Nephron (organoid): Measurements from ENCODE around the gene XPR1.

Source experiments
- H3K27ac Mint-ChIP-seq, 3 experiments: 2 replicates each; pipeline ENCODE4 v1.8.0; 2020; ENCODE audit warnings: mixed read lengths in 3 of 3, mild to moderate bottlenecking in 2 of 3, moderate library complexity in 1 of 3
- H3K27me3 Mint-ChIP-seq: 2 replicates; pipeline ENCODE4 v1.8.0; 2021; ENCODE audit warnings: low read depth, mild to moderate bottlenecking, moderate library complexity, mixed read lengths
- H3K36me3 Mint-ChIP-seq: 2 replicates; pipeline ENCODE4 v1.8.0; 2020; ENCODE audit warnings: low read depth, mixed read lengths
- H3K4me1 Mint-ChIP-seq: 2 replicates; pipeline ENCODE4 v1.8.0; 2020; ENCODE audit warnings: mixed read lengths
- H3K4me3 Mint-ChIP-seq, 3 experiments: 2 replicates each; pipeline ENCODE4 v1.8.0; 2020; ENCODE audit warnings: mild to moderate bottlenecking in 3 of 3, mixed read lengths in 3 of 3, moderate library complexity in 2 of 3
- H3K9me3 Mint-ChIP-seq: 2 replicates; pipeline ENCODE4 v1.8.0; 2020; ENCODE audit warnings: mixed read lengths
- TF ChIP-seq, protein P1 (sequence below), 3 experiments: fragments of 200-600 bp; sonication (generic); IDR thresholded peaks; one replicate each; pipeline ENCODE4 v1.5.0; 2021; ENCODE audit warnings: antibody characterized with exemption in 3 of 3; ENCODE audit not compliant: unreplicated experiment in 3 of 3

XPR1 gene

DNA sequence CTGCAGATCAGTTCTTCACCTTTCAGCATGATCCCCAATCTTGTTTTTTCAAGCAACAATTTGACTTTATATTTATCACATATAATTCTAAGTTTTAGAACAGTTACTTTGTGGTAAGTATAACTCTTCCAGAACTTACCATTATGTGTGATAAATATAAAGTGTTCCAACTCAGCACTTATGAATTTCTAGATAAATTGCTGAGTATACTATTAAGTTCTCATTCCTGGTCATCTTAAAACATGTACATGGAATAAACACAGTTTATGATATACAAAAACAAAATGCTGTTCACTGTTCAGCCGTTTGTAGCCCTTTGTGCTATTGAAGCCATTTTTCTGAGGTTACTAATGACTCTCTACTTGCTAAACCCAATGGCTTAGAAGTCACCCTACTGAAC lies 5.1 kb upstream of the XPR1 start:
- no peaks in the 10 kb centered on the region for H3K36me3 Mint-ChIP-seq
- no peak overlapping the region for H3K27ac Mint-ChIP-seq
- H3K4me1 Mint-ChIP-seq = no peaks in the 10 kb centered on the region
- no peaks in the 10 kb centered on the region for H3K27me3 Mint-ChIP-seq
- TF ChIP-seq, protein P1, sequence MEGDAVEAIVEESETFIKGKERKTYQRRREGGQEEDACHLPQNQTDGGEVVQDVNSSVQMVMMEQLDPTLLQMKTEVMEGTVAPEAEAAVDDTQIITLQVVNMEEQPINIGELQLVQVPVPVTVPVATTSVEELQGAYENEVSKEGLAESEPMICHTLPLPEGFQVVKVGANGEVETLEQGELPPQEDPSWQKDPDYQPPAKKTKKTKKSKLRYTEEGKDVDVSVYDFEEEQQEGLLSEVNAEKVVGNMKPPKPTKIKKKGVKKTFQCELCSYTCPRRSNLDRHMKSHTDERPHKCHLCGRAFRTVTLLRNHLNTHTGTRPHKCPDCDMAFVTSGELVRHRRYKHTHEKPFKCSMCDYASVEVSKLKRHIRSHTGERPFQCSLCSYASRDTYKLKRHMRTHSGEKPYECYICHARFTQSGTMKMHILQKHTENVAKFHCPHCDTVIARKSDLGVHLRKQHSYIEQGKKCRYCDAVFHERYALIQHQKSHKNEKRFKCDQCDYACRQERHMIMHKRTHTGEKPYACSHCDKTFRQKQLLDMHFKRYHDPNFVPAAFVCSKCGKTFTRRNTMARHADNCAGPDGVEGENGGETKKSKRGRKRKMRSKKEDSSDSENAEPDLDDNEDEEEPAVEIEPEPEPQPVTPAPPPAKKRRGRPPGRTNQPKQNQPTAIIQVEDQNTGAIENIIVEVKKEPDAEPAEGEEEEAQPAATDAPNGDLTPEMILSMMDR (IDR thresholded peaks at IDR 0.05; ENCODE audit: unreplicated experiment in 3 of 3) = no peak
- no peaks in the 10 kb centered on the region for H3K9me3 Mint-ChIP-seq
- no peak overlapping the region for H3K4me3 Mint-ChIP-seq

DNA sequence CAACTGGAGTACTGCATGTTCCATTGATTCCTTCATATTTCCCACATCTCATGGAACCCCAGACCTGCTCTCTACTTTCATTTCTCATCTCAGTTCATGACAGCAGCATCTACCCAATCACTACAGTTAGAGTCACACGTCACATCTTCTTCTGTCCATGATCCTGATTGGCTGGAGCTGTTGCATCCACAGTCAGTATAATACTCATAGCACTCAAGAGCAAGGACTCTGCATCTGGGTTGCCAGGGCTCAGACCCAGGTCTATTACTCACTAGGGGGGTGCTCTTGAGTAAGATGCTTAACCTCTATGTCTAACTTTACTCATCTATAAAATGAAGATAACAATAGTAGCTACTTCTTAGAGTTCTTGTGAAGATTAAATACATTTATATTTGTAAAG lies 4.4 kb upstream of the XPR1 start:
- Mint-ChIP-seq H3K36me3 (no peaks in the 10 kb centered on the region), H3K4me1 (no peaks in the 10 kb centered on the region), H3K4me3 (no peak overlapping the region), H3K27me3 (no peaks in the 10 kb centered on the region), H3K27ac (no peak overlapping the region), H3K9me3 (no peaks in the 10 kb centered on the region)
- TF ChIP-seq, protein P1 (IDR thresholded peaks at IDR 0.05; ENCODE audit: unreplicated experiment in 3 of 3) = no peak

DNA sequence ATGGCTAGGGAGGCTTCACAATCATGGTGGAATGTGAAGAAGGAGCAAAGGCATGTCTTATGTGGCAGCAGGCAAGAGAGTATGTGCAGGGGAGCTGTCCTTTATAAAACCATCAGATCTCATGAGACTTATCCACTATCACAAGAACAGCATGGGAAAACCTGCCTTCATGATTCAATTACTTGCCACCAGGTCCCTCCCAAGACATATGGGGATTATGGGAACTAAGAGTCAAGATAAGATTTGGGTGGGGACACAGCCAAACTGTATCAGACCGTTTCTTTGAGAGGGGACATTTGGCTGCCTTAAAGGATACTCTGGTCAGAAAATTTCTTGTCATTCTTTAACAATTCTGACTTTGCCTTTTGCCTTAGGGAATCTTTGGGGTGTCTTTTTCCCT lies 3.2 kb upstream of the XPR1 start:
- TF ChIP-seq, protein P1 (IDR thresholded peaks at IDR 0.05; ENCODE audit: unreplicated experiment in 3 of 3) = no peak
- H3K4me1 Mint-ChIP-seq = no peaks in the 10 kb centered on the region
- H3K36me3 Mint-ChIP-seq = no peaks in the 10 kb centered on the region
- H3K27me3 Mint-ChIP-seq = no peaks in the 10 kb centered on the region
- no peak overlapping the region for H3K4me3 Mint-ChIP-seq
- no peaks in the 10 kb centered on the region for H3K9me3 Mint-ChIP-seq
- no peak overlapping the region for H3K27ac Mint-ChIP-seq

DNA sequence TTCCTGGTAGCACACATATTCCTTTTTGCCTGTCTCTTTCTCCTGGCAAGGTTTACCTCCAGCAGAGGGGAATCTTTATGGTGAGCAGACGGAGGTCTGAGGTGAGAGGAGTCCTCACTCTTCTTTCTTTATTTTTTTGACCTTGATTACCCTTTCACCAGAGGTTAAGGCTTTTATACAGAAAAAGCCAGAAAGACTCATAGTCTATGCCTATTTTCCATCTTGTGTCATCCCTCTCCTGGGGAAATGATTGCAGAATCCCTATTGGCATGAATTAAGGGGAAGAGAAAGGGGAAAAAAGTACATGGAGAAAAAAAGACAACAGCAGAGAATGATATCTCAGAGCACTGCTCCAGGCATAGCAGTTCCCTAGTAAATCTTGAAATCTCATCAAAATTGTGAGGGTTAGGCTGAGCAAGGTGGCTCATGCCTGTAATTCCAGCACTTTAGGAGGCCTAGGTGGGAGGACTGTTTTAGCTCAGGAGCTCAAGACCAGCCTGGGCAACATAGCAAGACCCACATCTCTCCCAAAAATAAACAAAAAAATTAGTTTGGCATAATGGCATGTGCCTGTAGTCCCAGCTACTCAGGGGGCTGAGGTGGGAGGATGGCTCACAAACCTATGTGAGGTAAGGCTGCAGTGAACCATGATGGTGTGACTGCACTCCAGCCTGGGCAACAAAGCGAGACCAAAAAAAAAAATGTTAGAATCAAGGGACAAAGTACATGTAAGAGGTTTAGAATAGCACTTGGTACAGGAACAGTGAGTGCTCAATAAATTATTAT lies 1.2 kb upstream of the XPR1 start:
- H3K36me3 Mint-ChIP-seq = no peaks in the 10 kb centered on the region
- TF ChIP-seq, protein P1 (IDR thresholded peaks at IDR 0.05; ENCODE audit: unreplicated experiment in 3 of 3) = no peak
- H3K9me3 Mint-ChIP-seq = no peaks in the 10 kb centered on the region
- H3K4me1 Mint-ChIP-seq = peaks cover 2% of the 10 kb centered on the region
- H3K27ac Mint-ChIP-seq = peak overlapping the region; percentile 74 to 92 (median 77)
- no peaks in the 10 kb centered on the region for H3K27me3 Mint-ChIP-seq
- peak overlapping the region in 2 of 3 experiments; percentile 22 to 48 for H3K4me3 Mint-ChIP-seq

DNA sequence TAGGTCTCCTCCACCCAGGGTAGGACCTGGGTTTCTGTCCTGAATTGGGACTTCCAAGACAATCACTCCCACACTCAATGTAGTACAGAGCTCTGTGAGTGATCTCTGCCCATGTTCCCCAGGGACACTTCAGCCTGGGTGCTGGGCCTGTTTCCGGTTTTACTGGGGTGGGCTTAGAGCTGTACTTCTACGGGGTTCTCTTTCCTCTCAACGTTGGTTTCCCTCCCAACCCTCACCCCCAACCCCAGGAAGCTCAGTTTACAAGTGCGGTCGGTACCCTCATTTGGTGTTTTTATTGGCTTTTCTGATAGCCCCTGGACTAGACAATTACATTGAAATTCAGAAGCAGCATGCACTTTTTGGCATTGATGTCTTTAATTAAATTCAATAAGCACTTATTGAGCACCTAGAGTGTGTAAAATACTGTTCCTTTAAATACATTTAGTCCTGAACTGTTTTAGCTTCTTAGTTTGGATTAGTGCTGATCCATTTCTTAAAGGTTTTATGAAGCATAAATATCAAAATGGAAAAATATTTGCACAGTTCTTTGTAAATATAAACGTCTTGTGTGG lies 542 bp upstream of the XPR1 start:
- H3K9me3 Mint-ChIP-seq = no peaks in the 10 kb centered on the region
- H3K36me3 Mint-ChIP-seq = no peaks in the 10 kb centered on the region
- H3K27me3 Mint-ChIP-seq = no peaks in the 10 kb centered on the region
- peak overlapping the region; percentile 74 to 92 (median 77) for H3K27ac Mint-ChIP-seq
- TF ChIP-seq, protein P1 (IDR thresholded peaks at IDR 0.05; ENCODE audit: unreplicated experiment in 3 of 3) = no peak
- H3K4me3 Mint-ChIP-seq = peak overlapping the region; percentile 36 to 91 (median 86)
- H3K4me1 Mint-ChIP-seq = peaks cover 8% of the 10 kb centered on the region
